Natural killer cell (primary cell): Measurements from ENCODE around the gene SRL. TPM values are rescaled to one million over a fixed set of nuclear protein-coding genes. Genes with fewer than 3 reads are reported as not detected.
"Not testable (repeated sequence)": the region's sequence is repeated elsewhere in the genome, so short reads cannot be mapped to it uniquely, and the experiment has no call there.

Experiments
- ATAC-seq, 3 donors: fragments of 150-1000 bp in 2 of 3; fragments of 200-7000 bp in 1 of 3; cut with Tn5 transposase; 1 replicate in 1 of 3; 2 replicates in 2 of 3; pipeline ENCODE4 v1.10.0; 2021; ENCODE audit warnings: mild to moderate bottlenecking in 2 of 3, moderate library complexity in 2 of 3
- DNase-seq, 2 donors: peaks; one replicate each; pipeline versions ENCODE4 v3.0.0 to v3.0.0-alpha.2; 2013 to 2021; ENCODE audit warnings: mixed read lengths in 1 of 2
- H3K27ac ChIP-seq: one replicate; pipeline ENCODE4 v1.5.1; 2013; ENCODE audit warnings: mild to moderate bottlenecking, low read length
- H3K27me3 ChIP-seq: one replicate; pipeline ENCODE4 v1.6.1; 2013; ENCODE audit warnings: low read length; ENCODE audit not compliant: control insufficient read depth, insufficient read depth
- H3K36me3 ChIP-seq: one replicate; pipeline ENCODE4 v1.6.1; 2013; ENCODE audit warnings: low read length; ENCODE audit not compliant: control insufficient read depth, insufficient read depth
- H3K4me1 ChIP-seq: one replicate; pipeline ENCODE4 v1.6.1; 2013; ENCODE audit warnings: low read length; ENCODE audit not compliant: control insufficient read depth, insufficient read depth
- H3K4me3 ChIP-seq: one replicate; pipeline ENCODE4 v1.5.1; 2013; ENCODE audit warnings: low read length
- H3K9me3 ChIP-seq: one replicate; pipeline ENCODE4 v1.6.1; 2013; ENCODE audit warnings: low read length; ENCODE audit not compliant: control insufficient read depth, insufficient read depth
- H3K27ac Mint-ChIP-seq, 2 donors: one replicate each; pipeline ENCODE4 v1.8.0; 2022; ENCODE audit warnings: mild to moderate bottlenecking in 2 of 2, mixed read lengths in 2 of 2, moderate library complexity in 1 of 2
- H3K27me3 Mint-ChIP-seq, 2 donors: one replicate each; pipeline ENCODE4 v1.8.0; 2022; ENCODE audit warnings: low read depth in 2 of 2, mixed read lengths in 2 of 2
- H3K36me3 Mint-ChIP-seq: one replicate; pipeline ENCODE4 v1.8.0; 2022; ENCODE audit warnings: mixed read lengths
- H3K4me1 Mint-ChIP-seq, 2 donors: one replicate each; pipeline ENCODE4 v1.8.0; 2022; ENCODE audit warnings: mixed read lengths in 2 of 2
- H3K4me3 Mint-ChIP-seq: one replicate; pipeline ENCODE4 v1.8.0; 2022; ENCODE audit warnings: mild to moderate bottlenecking, moderate library complexity, mixed read lengths
- H3K9me3 Mint-ChIP-seq, 2 donors: one replicate each; pipeline ENCODE4 v1.8.0; 2022; ENCODE audit warnings: mixed read lengths in 2 of 2
- CTCF ChIP-seq: fragments of 200-600 bp; IDR thresholded peaks from one replicate; pipeline ENCODE4 v1.8.0; 2022; ENCODE audit warnings: antibody characterized with exemption
- WGBS: methylation state at CpG from one replicate; pipeline ENCODE4 v1.1.7; 2013; ENCODE audit warnings: missing lambda C conversion rate; ENCODE audit not compliant: insufficient coverage; 5-methylcytosine and 5-hydroxymethylcytosine counted together
- intact Hi-C: fragments of 100-400 bp; cut with micrococcal nuclease; formaldehyde crosslinking; loops from one replicate; pipeline ENCODE4 v1.14.2; 2022
- total RNA-seq, 4 donors: library from RNA; stranded (reverse); fragments of 120-200 nt in 1 of 4; gene quantifications; one replicate each; pipeline versions ENCODE4 v1.2.3 to v1.2.4, GENCODE V29; 2013 to 2022

The SRL gene
- total RNA-seq, 3 donors from 2014 or later (not counting 1 experiment from before 2014, with no cell fraction given) = not detected

GRCh38 chr16:4214215-4214621 lies 27.7 kb downstream of the SRL start:
- H3K27ac ChIP-seq = no peak overlapping the region
- Mint-ChIP-seq H3K4me1 (no peaks in the 10 kb centered on the region), H3K27me3 (peaks cover 0 to 4% of the 10 kb centered on the region in 2 donors), H3K36me3 (no peaks in the 10 kb centered on the region), H3K9me3 (no peaks in the 10 kb centered on the region), H3K27ac (no peak overlapping the region), H3K4me3 (no peak overlapping the region)
- no peaks in the 10 kb centered on the region for H3K9me3 ChIP-seq
- intact Hi-C loops = no loop called here
- no peaks in the 10 kb centered on the region for H3K4me1 ChIP-seq
- no peak overlapping the region for H3K4me3 ChIP-seq
- DNase-seq = no peak
- 90% methylated on average over 7 of the region's 7 CpGs for WGBS
- ATAC-seq = no peak
- no peaks in the 10 kb centered on the region for H3K36me3 ChIP-seq
- no peak for TF ChIP-seq CTCF
- no peaks in the 10 kb centered on the region for H3K27me3 ChIP-seq

- Mint-ChIP-seq H3K36me3 (no peaks in the 10 kb centered on the region), H3K4me1 (no peaks in the 10 kb centered on the region), H3K4me3 (no peak overlapping the region), H3K27me3 (peaks cover 0 to 4% of the 10 kb centered on the region in 2 donors), H3K9me3 (no peaks in the 10 kb centered on the region), H3K27ac (no peak overlapping the region)
- no peak for TF ChIP-seq CTCF
- no peak for ATAC-seq
- Histone ChIP-seq H3K4me1 (no peaks in the 10 kb centered on the region), H3K4me3 (no peak overlapping the region), H3K27me3 (no peaks in the 10 kb centered on the region), H3K27ac (no peak overlapping the region), H3K36me3 (no peaks in the 10 kb centered on the region), H3K9me3 (no peaks in the 10 kb centered on the region)
- intact Hi-C loops = no loop called here
- 72% methylated on average over 6 of the region's 6 CpGs for WGBS
- no peak for DNase-seq
Observed at GRCh38 chr16:4213737-4214136, 28.1 kb downstream of the SRL start.

- H3K4me3 Mint-ChIP-seq = no peak overlapping the region
- Histone ChIP-seq H3K9me3 (no peaks in the 10 kb centered on the region), H3K27ac (no peak overlapping the region), H3K27me3 (no peaks in the 10 kb centered on the region), H3K36me3 (no peaks in the 10 kb centered on the region), H3K4me1 (no peaks in the 10 kb centered on the region), H3K4me3 (no peak overlapping the region)
- no peaks in the 10 kb centered on the region for H3K9me3 Mint-ChIP-seq
- H3K27me3 Mint-ChIP-seq = peaks cover 0 to 4% of the 10 kb centered on the region in 2 donors
- 97% methylated on average over 3 of the region's 3 CpGs for WGBS
- intact Hi-C loops = no loop called here
- no peak overlapping the region for H3K27ac Mint-ChIP-seq
- ATAC-seq (no peak), DNase-seq (no peak)
- no peaks in the 10 kb centered on the region for H3K4me1 Mint-ChIP-seq
- no peaks in the 10 kb centered on the region for H3K36me3 Mint-ChIP-seq
- TF ChIP-seq CTCF = no peak
Observed at GRCh38 chr16:4212934-4213296, 29.0 kb downstream of the SRL start.

- H3K27ac Mint-ChIP-seq = no peak overlapping the region
- H3K9me3 Mint-ChIP-seq = no peaks in the 10 kb centered on the region
- H3K27ac ChIP-seq = no peak overlapping the region
- no peaks in the 10 kb centered on the region for H3K9me3 ChIP-seq
- no peak overlapping the region for H3K4me3 ChIP-seq
- intact Hi-C loops = no loop called here
- no peaks in the 10 kb centered on the region for H3K36me3 ChIP-seq
- no peak for DNase-seq
- H3K27me3 Mint-ChIP-seq = peaks cover 0 to 4% of the 10 kb centered on the region in 2 donors
- H3K4me1 Mint-ChIP-seq = peaks cover 0 to 4% of the 10 kb centered on the region in 2 donors
- H3K27me3 ChIP-seq = no peaks in the 10 kb centered on the region
- no peaks in the 10 kb centered on the region for H3K4me1 ChIP-seq
- H3K4me3 Mint-ChIP-seq = no peak overlapping the region
- no peaks in the 10 kb centered on the region for H3K36me3 Mint-ChIP-seq
- WGBS = 95% methylated on average over 11 of the region's 11 CpGs
- no peak for ATAC-seq
- TF ChIP-seq CTCF = no peak
Observed at GRCh38 chr16:4212211-4212933, 29.5 kb downstream of the SRL start.

- H3K27ac ChIP-seq, H3K4me1 ChIP-seq, H3K4me3 ChIP-seq, H3K4me3 Mint-ChIP-seq, H3K27me3 ChIP-seq, H3K36me3 ChIP-seq, H3K27ac Mint-ChIP-seq, intact Hi-C loops, ATAC-seq, H3K27me3 Mint-ChIP-seq, DNase-seq, H3K9me3 Mint-ChIP-seq, H3K9me3 ChIP-seq, H3K36me3 Mint-ChIP-seq: not testable (repeated sequence)
- H3K4me1 Mint-ChIP-seq = peaks cover 5 to 11% of the 10 kb centered on the region in 2 donors
- 95% methylated on average over 22 of the region's 22 CpGs for WGBS
Observed at GRCh38 chr16:4211445-4212210, 30.3 kb downstream of the SRL start.
